WTC11 (cell line): ENCODE results near the gene ITK. TPM values are rescaled to one million over a fixed set of nuclear protein-coding genes. Genes with fewer than 3 reads are reported as not detected.

Source experiments
- ATAC-seq: fragments of 200-7000 bp; cut with Tn5 transposase; 2 replicates; pipeline ENCODE4 v1.10.0; 2021; ENCODE audit warnings: mild to moderate bottlenecking, moderate library complexity
- Bru-seq: library from RNA; stranded (reverse); fragments of 400-500 nt; gene quantifications from one replicate; lab custom pipeline; 2021; lab: Mats Ljungman, UMichigan
- CTCF ChIA-PET: fragments of 300-600 bp; sonication (Branson Sonifier 250); formaldehyde crosslinking; loops from one replicate; lab custom pipeline; 2021; ENCODE audit warnings: antibody characterized with exemption; lab: Charles Lee
- POLR2A ChIA-PET: fragments of 350-600 bp; sonication (Branson Sonifier 250); formaldehyde crosslinking; loops from one replicate; lab custom pipeline; 2021; ENCODE audit warnings: antibody characterized with exemption; lab: Charles Lee
- DNase-seq: peaks from one replicate; pipeline ENCODE4 v3.0.0; 2021; ENCODE audit warnings: low spot score
- H3K27ac Mint-ChIP-seq: 2 replicates; pipeline ENCODE4 v1.8.0; 2021; ENCODE audit warnings: mixed read lengths
- H3K27me3 Mint-ChIP-seq: 2 replicates; pipeline ENCODE4 v1.8.0; 2021; ENCODE audit warnings: low read depth, mild to moderate bottlenecking, moderate library complexity, mixed read lengths
- H3K36me3 Mint-ChIP-seq: 2 replicates; pipeline ENCODE4 v1.8.0; 2021; ENCODE audit warnings: mixed read lengths
- H3K4me1 Mint-ChIP-seq: 2 replicates; pipeline ENCODE4 v1.8.0; 2022; ENCODE audit warnings: mixed read lengths
- H3K4me3 Mint-ChIP-seq: 2 replicates; pipeline ENCODE4 v1.8.0; 2021; ENCODE audit warnings: mild to moderate bottlenecking, moderate library complexity, mixed read lengths
- H3K9me3 Mint-ChIP-seq: 2 replicates; pipeline ENCODE4 v1.8.0; 2021; ENCODE audit warnings: mixed read lengths
- CTCF ChIP-seq: fragments of 200-600 bp; IDR thresholded peaks from 2 replicates; pipeline ENCODE4 v1.8.0; 2022; ENCODE audit warnings: antibody characterized with exemption
- EMX1 ChIP-seq: fragments of 250-450 bp; sonication (Bioruptor Pico); IDR thresholded peaks from 2 replicates; pipeline ENCODE4 v1.8.0; 2021; ENCODE audit warnings: mild to moderate bottlenecking
- ERG ChIP-seq: fragments of 250-450 bp; sonication (Bioruptor Pico); IDR thresholded peaks from 2 replicates; pipeline ENCODE4 v1.8.0; 2021; ENCODE audit warnings: mild to moderate bottlenecking
- IRF1 ChIP-seq: sonication (generic); formaldehyde crosslinking; IDR thresholded peaks from 2 replicates; pipeline ENCODE4 v1.8.0; 2023; ENCODE audit warnings: missing genetic modification reagents
- NFATC4 ChIP-seq: fragments of 250-450 bp; sonication (Bioruptor Pico); IDR thresholded peaks from 2 replicates; pipeline ENCODE4 v1.9.0; 2021; ENCODE audit warnings: mild to moderate bottlenecking
- NFE2L1 ChIP-seq: sonication (generic); formaldehyde crosslinking; IDR thresholded peaks from 2 replicates; pipeline ENCODE4 v1.8.1; 2023; ENCODE audit warnings: missing genetic modification reagents
- STAT6 ChIP-seq: sonication (generic); formaldehyde crosslinking; conservative IDR thresholded peaks from 2 replicates; pipeline ENCODE4 v1.8.1; 2023; ENCODE audit warnings: mild to moderate bottlenecking, low read depth, missing genetic modification reagents, moderate library complexity
- TEAD1 ChIP-seq: sonication (generic); formaldehyde crosslinking; IDR thresholded peaks from 2 replicates; pipeline ENCODE4 v1.8.0; 2022; ENCODE audit warnings: mild to moderate bottlenecking, missing genetic modification reagents
- TP53 ChIP-seq: sonication (generic); formaldehyde crosslinking; IDR thresholded peaks from 2 replicates; pipeline ENCODE4 v1.8.1; 2023; ENCODE audit warnings: mild to moderate bottlenecking, missing genetic modification reagents
- USF2 ChIP-seq: sonication (generic); formaldehyde crosslinking; IDR thresholded peaks from 2 replicates; pipeline ENCODE4 v1.8.1; 2023; ENCODE audit warnings: mild to moderate bottlenecking, missing genetic modification reagents, moderate library complexity
- ZBTB21 ChIP-seq: sonication (generic); formaldehyde crosslinking; IDR thresholded peaks from 2 replicates; pipeline ENCODE4 v1.8.1; 2023; ENCODE audit warnings: mild to moderate bottlenecking, missing genetic modification reagents, borderline replicate concordance
- ZNF232 ChIP-seq: sonication (generic); formaldehyde crosslinking; IDR thresholded peaks from 2 replicates; pipeline ENCODE4 v1.8.0; 2022; ENCODE audit warnings: mild to moderate bottlenecking, missing genetic modification reagents
- ZNF281 ChIP-seq: sonication (generic); formaldehyde crosslinking; IDR thresholded peaks from 2 replicates; pipeline ENCODE4 v1.8.0; 2023; ENCODE audit warnings: mild to moderate bottlenecking, missing genetic modification reagents
- ZNF532 ChIP-seq: fragments of 250-450 bp; sonication (Bioruptor Pico); IDR thresholded peaks from 2 replicates; pipeline ENCODE4 v1.9.0; 2021; ENCODE audit warnings: mild to moderate bottlenecking, borderline replicate concordance
- long read RNA-seq, 3 experiments: library from RNA in 1 of 3; library from capped mRNA in 1 of 3; library from polyadenylated mRNA in 1 of 3; unstranded in 2 of 3; stranded (forward) in 1 of 3; transcript quantifications; one replicate each; pipeline ENCODE4 v2.0.0, GENCODE V29; 2021
- total RNA-seq: library from RNA; stranded (reverse); gene quantifications from 3 replicates; pipeline ENCODE4 v1.2.3, GENCODE V29; 2021

The ITK gene
- total RNA-seq (0.37 to 0.55 TPM (median 0.52 TPM) in 3 replicates), Bru-seq, nascent RNA (percentile 0 among the genes with signal in this experiment)
- long read RNA-seq, experiment 1 = 0 reads
- long read RNA-seq, experiment 2 = 0 reads
- long read RNA-seq, experiment 3 = 0 reads

- no peak for TF ChIP-seq TP53 (CRISPR knock-in tag)
- TF ChIP-seq ZBTB21 (CRISPR knock-in tag) = no peak
- no peak for TF ChIP-seq STAT6 (CRISPR knock-in tag)
- TF ChIP-seq TEAD1 (CRISPR knock-in tag) = no peak
- TF ChIP-seq NFATC4 (CRISPR knock-in tag) = no peak
- no peak for TF ChIP-seq NFE2L1 (CRISPR knock-in tag)
- TF ChIP-seq USF2 (CRISPR knock-in tag) = no peak
- TF ChIP-seq EMX1 (CRISPR knock-in tag) = no peak
- TF ChIP-seq ZNF281 = no peak
- no peak for TF ChIP-seq ERG (CRISPR knock-in tag)
- H3K4me1 Mint-ChIP-seq = no peaks in the 10 kb centered on the region
- peaks cover 7% of the 10 kb centered on the region; the same call in 1 of the 2 replicates for H3K9me3 Mint-ChIP-seq
- ChIA-PET POLR2A (no interaction called here), CTCF (no interaction called here)
- peaks cover 31% of the 10 kb centered on the region for H3K27me3 Mint-ChIP-seq
- no peak within 1 kb of the TSS for H3K27ac Mint-ChIP-seq
- H3K4me3 Mint-ChIP-seq = no peak within 1 kb of the TSS
- ATAC-seq (no peak), DNase-seq (no peak)
- no peaks in the 10 kb centered on the region for H3K36me3 Mint-ChIP-seq
Measured at GRCh38 chr5:157180374-157181264, at the start of gene ITK. Gene ITK (plus strand): TSS chr5:157180840. CDS start chr5:157180978, 138 bp downstream.

GRCh38 chr5:157130925-157131324 is 49.7 kb upstream of the ITK start:
- H3K27me3 Mint-ChIP-seq = no peaks in the 10 kb centered on the region
- ChIA-PET CTCF (interaction anchor here (1.0 to 1.7 kb wide), 3 partner anchors 189 to 311 kb away, joined by 3 to 7 read pairs (median 3); no protein-coding TSS in a partner anchor), POLR2A (no interaction called here)
- H3K4me1 Mint-ChIP-seq = peaks cover 14% of the 10 kb centered on the region
- peaks cover 3% of the 10 kb centered on the region for H3K9me3 Mint-ChIP-seq
- DNase-seq (no peak), ATAC-seq (no peak)
- no peak overlapping the region for H3K4me3 Mint-ChIP-seq
- H3K36me3 Mint-ChIP-seq = no peaks in the 10 kb centered on the region
- no peak overlapping the region for H3K27ac Mint-ChIP-seq
- no peak for TF ChIP-seq EMX1 (CRISPR knock-in tag)

GRCh38 chr5:157132281-157132612 is 48.4 kb upstream of the ITK start:
- Mint-ChIP-seq H3K27me3 (no peaks in the 10 kb centered on the region), H3K27ac (no peak overlapping the region), H3K9me3 (peaks cover 3% of the 10 kb centered on the region; the same call in 1 of the 2 replicates), H3K36me3 (peaks cover under 1% of the 10 kb centered on the region; the same call in 1 of the 2 replicates), H3K4me1 (peaks cover 13% of the 10 kb centered on the region), H3K4me3 (no peak overlapping the region)
- no peak for ATAC-seq
- POLR2A ChIA-PET = interaction anchor here (1.4 kb wide), 1 partner anchor 10 kb away, joined by 12 read pairs; the partner anchor contains the start of gene MED7
- CTCF ChIA-PET = interaction anchor here (0.7 to 1.7 kb wide), 14 partner anchors 11 to 1189 kb away, joined by 3 to 7 read pairs (median 3); partner anchors contain the start of gene MED7
- DNase-seq = no peak
- TF ChIP-seq TP53 (CRISPR knock-in tag) (no peak), CTCF (no peak; the same call in 1 of the 2 replicates), ZNF232 (CRISPR knock-in tag) (no peak), IRF1 (CRISPR knock-in tag) (no peak), ZNF532 (CRISPR knock-in tag) (no peak)
